ENCODE results near the gene ITGAD.

ITGAD gene

GRCh38 chr16:31393056-31393455 lies at the start of gene ITGAD:
Gene ITGAD (plus strand): TSS chr16:31393335. CDS start chr16:31393361, 26 bp downstream.
- H3K4me3 ChIP-seq (ENCODE audit: low read depth, low read length) = no peak within 1 kb of the TSS

- H3K4me3 ChIP-seq (ENCODE audit: low read depth, low read length) = no peak overlapping the region
These were observed 48.4 kb upstream of the ITGAD start for GRCh38 chr16:31344712-31345111.

- H3K4me3 ChIP-seq (ENCODE audit: low read depth, low read length) = no peak overlapping the region
These were observed 45.7 kb upstream of the ITGAD start for GRCh38 chr16:31347445-31347844.

GRCh38 chr16:31348579-31348978 lies 44.6 kb upstream of the ITGAD start:
- H3K4me3 ChIP-seq (ENCODE audit: low read depth, low read length) = no peak overlapping the region

- H3K4me3 ChIP-seq (ENCODE audit: low read depth, low read length) = no peak overlapping the region
These were observed 42.7 kb upstream of the ITGAD start for GRCh38 chr16:31350275-31351005.

- H3K4me3 ChIP-seq (ENCODE audit: low read depth, low read length) = no peak overlapping the region
These were observed 41.7 kb upstream of the ITGAD start for GRCh38 chr16:31351246-31351941.

- H3K4me3 ChIP-seq (ENCODE audit: low read depth, low read length) = no peak overlapping the region
These were observed 41.2 kb upstream of the ITGAD start for GRCh38 chr16:31351942-31352325.

- no peak overlapping the region for H3K4me3 ChIP-seq (ENCODE audit: low read depth, low read length)
These were observed 40.6 kb upstream of the ITGAD start for GRCh38 chr16:31352376-31353115.

- H3K4me3 ChIP-seq (ENCODE audit: low read depth, low read length) = no peak within 1 kb of the TSS
These were observed 38.5 kb upstream of the ITGAD start, which contains the start of gene ITGAX for GRCh38 chr16:31354394-31355291. Gene ITGAX (plus strand): TSS chr16:31355176. CDS start chr16:31355255, 79 bp downstream.

GRCh38 chr16:31355431-31356100 lies 37.6 kb upstream of the ITGAD start:
- H3K4me3 ChIP-seq (ENCODE audit: low read depth, low read length) = no peak overlapping the region

- H3K4me3 ChIP-seq (ENCODE audit: low read depth, low read length) = no peak overlapping the region
These were observed 36.4 kb upstream of the ITGAD start for GRCh38 chr16:31356566-31357323.

GRCh38 chr16:31357324-31358109 lies 35.6 kb upstream of the ITGAD start:
- no peak overlapping the region for H3K4me3 ChIP-seq (ENCODE audit: low read depth, low read length)

- no peak overlapping the region for H3K4me3 ChIP-seq (ENCODE audit: low read depth, low read length)
These were observed 32.9 kb upstream of the ITGAD start for GRCh38 chr16:31360251-31360650.

- no peak overlapping the region for H3K4me3 ChIP-seq (ENCODE audit: low read depth, low read length)
These were observed 31.7 kb upstream of the ITGAD start for GRCh38 chr16:31361201-31362110.

- no peak overlapping the region for H3K4me3 ChIP-seq (ENCODE audit: low read depth, low read length)
These were observed 30.4 kb upstream of the ITGAD start for GRCh38 chr16:31362476-31363405.

- no peak overlapping the region for H3K4me3 ChIP-seq (ENCODE audit: low read depth, low read length)
These were observed 29.4 kb upstream of the ITGAD start for GRCh38 chr16:31363721-31364120.
